Stimulated activated CD8-positive, alpha-beta memory T cell treated with anti-CD3 and anti-CD28 coated beads, Interleukin-2, amount 100 ng/mL, for 1 hour (primary cell): Measurements from ENCODE around the gene AGPAT3.
"Not testable (repeated sequence)": the region's sequence is repeated elsewhere in the genome, so short reads cannot be mapped to it uniquely, and the experiment has no call there.

ENCODE experiments used
- DNase-seq, 2 donors: peaks; one replicate each; pipeline ENCODE4 v3.0.0-alpha.2; 2020; ENCODE audit warnings: low read depth in 2 of 2

The AGPAT3 gene, protein sequence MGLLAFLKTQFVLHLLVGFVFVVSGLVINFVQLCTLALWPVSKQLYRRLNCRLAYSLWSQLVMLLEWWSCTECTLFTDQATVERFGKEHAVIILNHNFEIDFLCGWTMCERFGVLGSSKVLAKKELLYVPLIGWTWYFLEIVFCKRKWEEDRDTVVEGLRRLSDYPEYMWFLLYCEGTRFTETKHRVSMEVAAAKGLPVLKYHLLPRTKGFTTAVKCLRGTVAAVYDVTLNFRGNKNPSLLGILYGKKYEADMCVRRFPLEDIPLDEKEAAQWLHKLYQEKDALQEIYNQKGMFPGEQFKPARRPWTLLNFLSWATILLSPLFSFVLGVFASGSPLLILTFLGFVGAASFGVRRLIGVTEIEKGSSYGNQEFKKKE

GRCh38 chr21:43864962-43865539, at the start of gene AGPAT3:
Gene AGPAT3, plus strand, starts transcription at chr21:43865223. Its CDS starts 94,459 bp downstream, at chr21:43959682.
- DNase-seq, result peak in 1 of 2 donors; percentile 22

GRCh38 chr21:43815991-43816390, 49.0 kb upstream of the AGPAT3 start:
- DNase-seq, result no peak

GRCh38 chr21:43816611-43817071, 48.4 kb upstream of the AGPAT3 start:
- no peak for DNase-seq

DNA sequence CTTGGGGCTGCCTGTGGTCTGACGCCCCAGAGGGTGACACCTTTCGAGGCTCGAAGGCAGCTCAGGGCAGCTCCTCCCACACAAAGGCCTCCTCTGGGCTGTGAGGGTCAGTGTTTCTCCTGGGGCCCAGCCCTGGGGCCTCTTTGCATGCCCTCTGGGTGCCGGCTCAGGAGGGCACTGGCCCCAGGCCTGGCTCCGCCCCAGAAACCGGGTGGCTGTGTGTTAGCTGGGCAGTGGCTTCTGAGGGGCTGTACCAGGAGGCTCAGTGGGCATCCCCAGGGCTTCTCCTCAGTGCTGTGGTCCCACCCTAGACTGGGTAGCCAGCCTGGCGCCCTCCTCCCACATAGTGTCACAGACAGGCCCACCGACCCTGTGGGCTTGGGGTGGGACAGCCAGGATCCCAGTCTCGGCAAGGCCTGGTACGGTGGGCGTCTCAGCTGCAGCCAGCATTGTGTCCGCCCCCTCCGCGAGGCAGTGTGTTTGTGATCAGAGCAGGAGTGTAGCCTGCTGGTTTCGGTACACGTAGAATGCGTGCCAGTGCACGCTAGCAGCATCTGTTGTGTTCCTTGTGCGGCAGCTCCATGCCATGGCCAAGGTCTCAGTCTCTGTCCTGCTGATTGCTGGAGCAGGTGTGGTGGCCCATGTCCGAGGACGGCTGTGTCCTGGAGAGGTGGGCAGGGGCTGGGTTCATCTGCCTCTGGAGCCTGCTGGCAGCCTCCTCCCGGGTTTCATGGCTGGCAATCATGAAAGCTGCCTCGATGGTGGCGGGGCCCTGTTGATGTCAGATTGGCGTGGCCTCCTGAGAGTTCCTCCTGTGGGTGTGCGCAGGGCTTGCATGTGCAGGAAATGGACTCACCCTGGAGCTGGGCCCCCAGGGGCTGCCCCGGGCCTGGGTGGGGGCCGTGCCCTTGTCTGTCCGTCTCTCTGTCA, 47.6 kb upstream of the AGPAT3 start:
- DNase-seq, result no peak

GRCh38 chr21:43818685-43819084, 46.3 kb upstream of the AGPAT3 start:
- DNase-seq, result no peak

DNA sequence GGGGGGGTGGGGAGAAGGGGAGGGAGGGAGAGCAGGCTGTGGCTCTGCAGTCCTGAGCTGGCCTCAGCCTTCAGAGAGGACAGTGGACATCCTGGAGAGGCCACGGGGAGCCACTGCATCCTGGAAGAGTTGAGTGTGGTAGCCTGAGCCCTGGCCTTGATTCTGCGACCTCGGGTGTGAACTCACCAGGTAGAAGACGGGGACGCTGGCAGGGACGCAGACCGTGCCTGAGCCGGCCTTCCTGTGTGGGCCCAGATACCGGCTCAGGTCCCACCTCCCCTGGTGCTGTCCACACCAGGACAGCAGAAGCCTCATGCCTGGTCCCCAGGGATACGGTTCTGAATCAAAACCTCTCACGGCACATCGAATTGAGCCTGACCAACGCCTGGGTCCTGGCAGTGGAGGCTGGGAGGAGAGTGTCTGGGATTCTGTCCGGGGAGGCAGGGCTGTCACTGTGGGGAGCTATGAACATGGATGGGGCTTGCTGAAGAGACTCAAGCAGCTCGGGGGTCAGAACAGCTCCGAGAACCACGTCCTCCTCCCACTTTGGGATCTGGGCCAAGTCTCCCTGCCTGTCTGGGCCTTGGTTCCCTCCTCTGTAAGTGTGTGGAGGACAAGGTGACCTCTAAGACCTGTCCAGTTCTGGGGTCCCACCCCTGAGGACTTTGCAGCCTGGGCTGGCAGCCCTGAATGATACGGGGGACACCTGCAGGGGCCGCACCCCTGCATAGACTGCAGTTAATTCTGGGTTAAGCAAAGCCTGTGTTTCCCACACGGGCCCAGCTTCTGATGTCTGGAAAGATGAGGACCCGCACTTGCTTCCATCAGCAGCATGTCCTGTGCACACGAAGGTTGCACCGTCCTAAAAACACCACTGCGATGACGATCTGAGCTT, 45.3 kb upstream of the AGPAT3 start:
- no peak for DNase-seq

DNA sequence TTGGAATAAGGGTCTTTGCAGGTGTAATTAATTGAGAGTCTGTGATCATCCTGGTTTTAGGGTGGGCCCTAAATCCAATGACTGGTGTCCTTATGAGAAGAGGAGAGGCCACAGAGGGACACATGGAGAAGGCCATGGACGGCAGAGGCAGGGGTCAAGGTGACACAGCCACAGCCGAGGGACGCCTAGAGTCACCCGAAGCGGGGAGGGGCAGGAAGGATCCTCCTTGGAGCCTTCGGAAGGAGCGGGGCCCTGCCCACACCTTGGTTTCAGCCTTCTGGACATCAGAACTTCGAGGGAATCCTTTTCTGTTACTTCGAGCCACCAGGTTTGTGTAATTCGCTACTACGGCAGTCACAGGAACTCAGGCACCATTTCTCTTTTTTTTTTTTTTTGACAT, 44.6 kb upstream of the AGPAT3 start:
- no peak for DNase-seq

DNA sequence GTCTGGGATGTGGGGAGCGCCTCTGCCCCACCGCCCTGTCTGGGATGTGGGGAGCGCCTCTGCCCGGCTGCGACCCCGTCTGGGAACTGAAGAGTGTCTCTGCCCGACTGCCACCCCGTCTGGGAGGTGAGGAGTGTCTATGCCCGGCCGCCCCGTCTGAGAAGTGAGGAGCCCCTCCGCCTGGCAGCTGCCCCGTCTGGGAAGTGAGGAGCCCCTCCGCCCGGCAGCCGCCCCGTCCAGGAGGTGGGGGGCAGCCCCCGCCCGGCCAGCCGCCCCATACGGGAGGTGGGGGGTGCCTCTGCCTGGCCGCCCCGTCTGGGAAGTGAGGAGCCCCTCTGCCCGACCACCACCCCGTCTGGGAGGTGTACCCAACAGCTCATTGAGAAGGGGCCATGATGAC, 42.9 kb upstream of the AGPAT3 start:
- not testable (repeated sequence) for DNase-seq

GRCh38 chr21:43822741-43823140, 42.3 kb upstream of the AGPAT3 start:
- not testable (repeated sequence) for DNase-seq

DNA sequence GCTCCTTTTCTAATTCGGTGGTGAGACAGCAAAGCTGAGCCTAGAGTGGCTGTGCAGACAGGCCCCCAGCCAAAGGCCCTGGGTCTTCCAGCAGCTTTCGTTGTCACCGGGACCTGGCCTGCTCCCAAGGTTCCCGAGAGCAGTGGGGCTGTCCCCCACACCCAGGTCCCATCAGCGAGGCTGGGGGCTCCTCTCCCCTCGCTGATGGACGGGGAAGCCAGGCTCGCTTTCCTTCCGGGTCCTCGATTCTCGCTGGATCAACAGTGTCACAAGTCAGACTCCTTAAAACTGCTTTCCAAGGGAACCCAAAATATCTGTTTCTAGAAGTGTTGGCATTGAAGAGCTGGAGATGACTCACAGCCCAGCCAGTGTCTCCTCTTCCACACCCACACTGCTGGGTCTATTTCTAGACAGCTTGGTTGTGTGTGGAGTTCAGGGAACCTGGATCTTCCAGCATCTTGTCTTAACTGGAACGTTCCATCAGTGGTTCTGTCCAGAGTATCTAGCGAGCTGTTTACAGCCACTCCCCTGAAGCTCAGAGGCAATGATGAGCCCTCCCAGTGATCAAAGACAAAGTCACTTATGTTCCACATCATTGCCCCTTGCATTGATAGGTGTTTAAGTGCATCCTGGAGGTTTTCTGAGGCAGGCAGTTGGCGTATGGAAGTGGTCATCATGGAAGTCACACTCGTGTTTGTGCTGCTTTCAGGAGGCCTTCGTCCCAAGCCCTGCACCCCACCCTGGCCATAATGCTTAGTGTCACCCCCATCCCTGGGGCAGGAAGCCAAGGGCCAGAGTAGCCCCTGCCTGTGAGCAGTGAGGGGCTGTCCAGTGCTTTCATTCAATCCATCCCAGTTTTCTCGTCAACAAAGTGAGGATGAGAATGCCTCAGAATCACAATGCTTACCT, 40.4 kb upstream of the AGPAT3 start:
- DNase-seq, result no peak

DNA sequence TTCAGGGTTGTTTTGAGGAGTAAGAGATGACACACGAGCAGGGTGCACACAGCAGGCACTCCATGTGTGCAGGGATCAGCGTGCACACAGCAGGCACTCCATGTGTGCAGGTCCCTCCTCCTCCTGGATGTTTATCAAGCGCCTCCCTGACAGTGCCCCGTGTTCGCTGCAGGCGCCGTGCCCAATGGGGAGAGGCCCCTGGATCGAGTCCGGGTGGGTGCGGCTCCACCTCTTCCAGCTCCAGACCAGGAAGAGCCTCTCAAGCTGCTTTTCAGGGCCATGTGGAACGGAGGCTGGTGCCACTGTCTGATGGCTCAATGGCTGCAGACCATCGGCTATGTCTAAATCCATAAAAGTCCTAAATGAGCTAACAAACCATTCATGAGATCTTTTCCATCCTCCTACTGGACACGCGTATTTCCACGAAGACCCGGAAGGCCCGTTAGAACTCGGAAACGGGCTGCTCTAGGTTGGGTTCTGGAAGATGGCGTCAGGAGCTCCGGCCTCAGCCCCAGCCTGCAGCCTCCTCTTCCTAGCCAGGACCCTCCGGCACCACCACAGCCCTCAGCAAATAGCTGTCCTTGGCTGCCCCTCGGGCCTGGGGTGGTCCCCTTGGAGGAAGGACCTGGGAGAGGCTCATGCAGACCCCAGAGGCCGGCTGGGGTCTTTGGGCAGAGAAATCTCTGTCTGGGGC, 39.6 kb upstream of the AGPAT3 start:
- no peak for DNase-seq

- no peak for DNase-seq
Measured at GRCh38 chr21:43825936-43826622, 38.9 kb upstream of the AGPAT3 start.

- DNase-seq, result no peak
Measured at GRCh38 chr21:43826623-43826974, 38.4 kb upstream of the AGPAT3 start.

DNA sequence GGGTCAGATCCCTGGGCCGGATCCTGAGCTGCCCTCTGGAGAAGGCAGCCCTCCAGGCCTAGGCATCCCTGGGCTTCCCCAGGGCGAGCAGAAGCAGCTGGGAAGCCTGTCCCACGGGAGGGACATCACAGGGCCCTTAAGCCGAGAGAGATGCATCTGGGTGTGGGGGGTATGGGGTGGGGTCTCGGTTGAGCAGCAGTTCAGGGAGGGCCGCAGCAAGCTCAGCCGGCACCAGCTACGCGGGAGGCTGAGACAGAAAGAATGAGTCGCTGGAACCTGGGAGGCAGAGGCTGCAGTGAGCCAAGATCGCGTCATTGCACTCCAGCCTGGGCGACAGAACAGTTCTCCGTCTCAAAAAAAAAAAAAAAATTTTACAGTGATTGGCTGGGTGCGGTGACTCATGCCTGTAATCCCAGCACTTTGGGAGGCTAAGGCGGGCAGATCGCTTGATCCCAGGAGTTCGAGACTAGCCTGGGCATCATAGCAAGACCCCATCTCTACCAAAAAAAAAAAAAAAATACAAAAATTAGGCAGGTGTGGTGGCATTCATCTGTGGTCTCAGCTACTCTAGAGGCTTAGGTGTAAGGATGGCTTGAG, 37.9 kb upstream of the AGPAT3 start:
- no peak for DNase-seq

- DNase-seq, result no peak
Measured at GRCh38 chr21:43829161-43829560, 35.9 kb upstream of the AGPAT3 start.

DNA sequence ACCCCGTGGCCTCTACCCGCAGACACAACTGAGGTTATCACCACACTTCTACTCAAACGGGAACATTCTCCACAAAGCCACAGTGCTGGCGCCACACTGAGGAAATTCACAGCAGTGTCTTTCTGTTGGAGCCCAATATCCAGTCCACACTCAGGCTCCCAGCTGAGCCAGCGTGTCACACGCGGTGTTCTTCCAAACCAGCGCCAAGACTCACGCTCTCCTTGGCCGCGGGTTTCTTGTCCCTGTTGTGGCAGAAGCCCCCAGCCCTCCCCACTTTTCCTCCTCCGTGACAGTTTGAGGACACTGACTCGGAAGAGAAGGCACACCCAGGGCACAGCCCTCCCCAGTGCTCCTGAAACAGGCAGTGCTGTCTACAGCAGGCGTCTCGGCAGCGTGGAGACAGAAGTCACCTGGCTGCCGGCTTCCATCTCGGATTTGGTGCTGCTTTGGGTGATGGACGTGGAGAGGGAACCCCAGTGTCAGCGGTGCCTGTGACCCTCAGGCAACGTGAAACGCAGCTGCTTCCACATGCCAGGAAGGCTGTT, 35.4 kb upstream of the AGPAT3 start:
- no peak for DNase-seq

GRCh38 chr21:43832158-43832550, 32.9 kb upstream of the AGPAT3 start:
- no peak for DNase-seq

GRCh38 chr21:43832648-43833047, 32.4 kb upstream of the AGPAT3 start:
- no peak for DNase-seq
